Parathyroid adenoma (tissue), 2 donors: Measurements from ENCODE around the gene GK.
"Not testable (repeated sequence)": the region's sequence is repeated elsewhere in the genome, so short reads cannot be mapped to it uniquely, and the experiment has no call there.

Source experiments
- H2AFZ ChIP-seq: fragments of 300-600 bp; sonication (generic); one replicate; pipeline ENCODE4 v1.7.0; 2017; ENCODE audit warnings: antibody characterized with exemption, mild to moderate bottlenecking
- H3K27ac ChIP-seq: fragments of 300-600 bp; sonication (generic); one replicate; pipeline ENCODE4 v1.7.0; 2017
- H3K27me3 ChIP-seq: fragments of 300-600 bp; sonication (generic); one replicate; pipeline ENCODE4 v1.7.0; 2017; ENCODE audit warnings: low read length; ENCODE audit not compliant: control insufficient read depth, insufficient read depth
- H3K36me3 ChIP-seq: fragments of 300-600 bp; sonication (generic); one replicate; pipeline ENCODE4 v1.7.0; 2017; ENCODE audit warnings: low read length; ENCODE audit not compliant: control insufficient read depth, insufficient read depth
- H3K4me1 ChIP-seq: fragments of 300-600 bp; sonication (generic); one replicate; pipeline ENCODE4 v1.7.0; 2017; ENCODE audit warnings: control low read depth
- H3K4me2 ChIP-seq: fragments of 300-600 bp; sonication (generic); one replicate; pipeline ENCODE4 v1.7.0; 2017; ENCODE audit warnings: low read length
- H3K4me3 ChIP-seq: fragments of 300-600 bp; sonication (generic); one replicate; pipeline ENCODE4 v1.7.0; 2017; ENCODE audit warnings: low read depth, low read length
- H3K79me2 ChIP-seq: fragments of 300-600 bp; sonication (generic); one replicate; pipeline ENCODE4 v1.7.0; 2017; ENCODE audit warnings: control low read depth
- H3K9ac ChIP-seq: fragments of 300-600 bp; sonication (generic); one replicate; pipeline ENCODE4 v1.7.0; 2017; ENCODE audit warnings: mild to moderate bottlenecking
- H3K9me3 ChIP-seq: fragments of 300-600 bp; sonication (generic); one replicate; pipeline ENCODE4 v1.7.0; 2017; ENCODE audit warnings: low read length; ENCODE audit not compliant: control insufficient read depth
- CTCF ChIP-seq: fragments of 300-600 bp; sonication (generic); IDR thresholded peaks from one replicate; pipeline ENCODE4 v1.7.0; 2017; ENCODE audit warnings: antibody characterized with exemption, mild to moderate bottlenecking
- donor health status: primary hyperparathyroidism.

The GK gene

GRCh38 chrX:30626402-30626801 lies 26.8 kb upstream of the GK start:
- Histone ChIP-seq H3K27me3 (no peaks in the 10 kb centered on the region), H3K4me3 (no peak overlapping the region), H3K4me1 (no peaks in the 10 kb centered on the region), H3K36me3 (no peaks in the 10 kb centered on the region), H3K9me3 (no peaks in the 10 kb centered on the region), H3K27ac (no peak overlapping the region), H2AFZ (no peak overlapping the region), H3K9ac (no peak overlapping the region), H3K79me2 (no peaks in the 10 kb centered on the region), H3K4me2 (no peak overlapping the region)
- no peak for TF ChIP-seq CTCF

GRCh38 chrX:30627818-30628652 lies 25.2 kb upstream of the GK start:
- Histone ChIP-seq H3K27ac (no peak overlapping the region), H3K36me3 (no peaks in the 10 kb centered on the region), H3K4me3 (no peak overlapping the region), H3K79me2 (no peaks in the 10 kb centered on the region), H2AFZ (no peak overlapping the region), H3K4me1 (no peaks in the 10 kb centered on the region), H3K9ac (no peak overlapping the region), H3K4me2 (no peak overlapping the region), H3K9me3 (no peaks in the 10 kb centered on the region), H3K27me3 (no peaks in the 10 kb centered on the region)
- TF ChIP-seq CTCF: no peak

- H3K27ac ChIP-seq, H3K79me2 ChIP-seq, H3K4me1 ChIP-seq, H3K27me3 ChIP-seq, H3K9ac ChIP-seq, H3K9me3 ChIP-seq, H2AFZ ChIP-seq, H3K4me3 ChIP-seq, H3K36me3 ChIP-seq, H3K4me2 ChIP-seq: not testable (repeated sequence)
Measured at GRCh38 chrX:30634070-30634469, 19.2 kb upstream of the GK start.

GRCh38 chrX:30635630-30636029 lies 17.6 kb upstream of the GK start:
- Histone ChIP-seq H3K27me3 (no peaks in the 10 kb centered on the region), H3K27ac (no peak overlapping the region), H3K4me1 (no peaks in the 10 kb centered on the region), H3K9ac (no peak overlapping the region), H3K9me3 (no peaks in the 10 kb centered on the region), H2AFZ (no peak overlapping the region), H3K4me2 (no peak overlapping the region), H3K4me3 (no peak overlapping the region), H3K79me2 (no peaks in the 10 kb centered on the region), H3K36me3 (no peaks in the 10 kb centered on the region)
- TF ChIP-seq CTCF: peak; percentile 40

- H3K79me2 ChIP-seq: no peaks in the 10 kb centered on the region
- no peak overlapping the region for H3K4me3 ChIP-seq
- no peak overlapping the region for H3K27ac ChIP-seq
- no peak overlapping the region for H2AFZ ChIP-seq
- H3K4me1 ChIP-seq: no peaks in the 10 kb centered on the region
- TF ChIP-seq CTCF: no peak
- no peaks in the 10 kb centered on the region for H3K36me3 ChIP-seq
- H3K4me2 ChIP-seq: no peak overlapping the region
- H3K27me3 ChIP-seq: no peaks in the 10 kb centered on the region
- H3K9me3 ChIP-seq: no peaks in the 10 kb centered on the region
- no peak overlapping the region for H3K9ac ChIP-seq
Measured at GRCh38 chrX:30637874-30638815, 15.1 kb upstream of the GK start.

GRCh38 chrX:30639702-30640101 lies 13.5 kb upstream of the GK start:
- H3K9ac ChIP-seq, H2AFZ ChIP-seq, H3K9me3 ChIP-seq, H3K79me2 ChIP-seq, H3K36me3 ChIP-seq, H3K4me1 ChIP-seq, H3K4me3 ChIP-seq, H3K27me3 ChIP-seq, H3K4me2 ChIP-seq, H3K27ac ChIP-seq: not testable (repeated sequence)
